8988T (cell line): ENCODE measurements around the gene HID1.
"Not testable (repeated sequence)": the region's sequence is repeated elsewhere in the genome, so short reads cannot be mapped to it uniquely, and the experiment has no call there.

ENCODE experiments used
- DNase-seq: peaks from one replicate; pipeline ENCODE4 v3.0.0; 2011

Gene HID1, protein sequence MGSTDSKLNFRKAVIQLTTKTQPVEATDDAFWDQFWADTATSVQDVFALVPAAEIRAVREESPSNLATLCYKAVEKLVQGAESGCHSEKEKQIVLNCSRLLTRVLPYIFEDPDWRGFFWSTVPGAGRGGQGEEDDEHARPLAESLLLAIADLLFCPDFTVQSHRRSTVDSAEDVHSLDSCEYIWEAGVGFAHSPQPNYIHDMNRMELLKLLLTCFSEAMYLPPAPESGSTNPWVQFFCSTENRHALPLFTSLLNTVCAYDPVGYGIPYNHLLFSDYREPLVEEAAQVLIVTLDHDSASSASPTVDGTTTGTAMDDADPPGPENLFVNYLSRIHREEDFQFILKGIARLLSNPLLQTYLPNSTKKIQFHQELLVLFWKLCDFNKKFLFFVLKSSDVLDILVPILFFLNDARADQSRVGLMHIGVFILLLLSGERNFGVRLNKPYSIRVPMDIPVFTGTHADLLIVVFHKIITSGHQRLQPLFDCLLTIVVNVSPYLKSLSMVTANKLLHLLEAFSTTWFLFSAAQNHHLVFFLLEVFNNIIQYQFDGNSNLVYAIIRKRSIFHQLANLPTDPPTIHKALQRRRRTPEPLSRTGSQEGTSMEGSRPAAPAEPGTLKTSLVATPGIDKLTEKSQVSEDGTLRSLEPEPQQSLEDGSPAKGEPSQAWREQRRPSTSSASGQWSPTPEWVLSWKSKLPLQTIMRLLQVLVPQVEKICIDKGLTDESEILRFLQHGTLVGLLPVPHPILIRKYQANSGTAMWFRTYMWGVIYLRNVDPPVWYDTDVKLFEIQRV

DNA sequence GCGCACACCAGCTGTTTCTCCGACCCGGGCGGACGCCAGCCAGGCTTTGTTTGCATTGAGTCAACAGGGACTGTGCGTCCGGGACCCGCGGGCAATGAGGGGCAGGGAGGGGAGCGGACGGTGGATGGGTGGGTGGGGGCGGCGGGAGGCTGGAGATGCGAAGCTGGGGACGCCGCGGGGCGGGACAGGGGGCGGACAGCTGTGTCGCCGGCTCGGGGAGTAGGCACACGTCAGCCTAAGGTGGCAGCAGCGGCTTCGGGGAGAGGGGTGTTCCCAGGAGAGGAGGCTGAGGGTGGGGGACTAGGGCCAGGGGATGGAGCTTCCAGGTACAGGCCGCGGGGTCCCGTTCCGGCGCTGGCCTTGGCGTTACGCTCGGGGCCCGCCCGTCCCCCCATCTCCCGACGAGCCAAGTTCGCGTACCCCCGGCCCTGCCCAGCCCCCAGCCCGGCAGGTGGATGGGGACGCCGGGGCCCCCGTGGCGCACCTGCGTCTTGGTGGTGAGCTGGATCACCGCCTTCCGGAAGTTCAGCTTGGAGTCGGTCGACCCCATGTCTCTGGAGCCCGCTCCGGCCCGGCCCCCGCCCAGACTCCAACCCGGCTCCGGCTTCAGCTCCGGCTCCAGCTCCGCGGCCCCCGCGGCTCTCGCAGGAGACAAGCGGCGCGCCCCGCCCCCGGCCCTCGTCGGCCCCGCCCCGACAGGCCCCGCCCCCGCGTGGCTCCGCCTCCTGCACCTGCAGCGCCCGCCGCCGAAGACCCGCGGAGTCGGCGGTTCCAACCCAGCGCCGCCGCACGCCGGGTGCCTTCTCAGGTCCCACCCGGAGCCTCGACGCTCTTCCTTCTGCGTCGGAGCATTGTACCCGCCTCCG, at the start of gene HID1:
HID1 (minus strand) TSS at position 653 of the 866 bp plus-strand sequence; CDS start at position 550, 103 bp downstream.
- no peak for DNase-seq

DNA sequence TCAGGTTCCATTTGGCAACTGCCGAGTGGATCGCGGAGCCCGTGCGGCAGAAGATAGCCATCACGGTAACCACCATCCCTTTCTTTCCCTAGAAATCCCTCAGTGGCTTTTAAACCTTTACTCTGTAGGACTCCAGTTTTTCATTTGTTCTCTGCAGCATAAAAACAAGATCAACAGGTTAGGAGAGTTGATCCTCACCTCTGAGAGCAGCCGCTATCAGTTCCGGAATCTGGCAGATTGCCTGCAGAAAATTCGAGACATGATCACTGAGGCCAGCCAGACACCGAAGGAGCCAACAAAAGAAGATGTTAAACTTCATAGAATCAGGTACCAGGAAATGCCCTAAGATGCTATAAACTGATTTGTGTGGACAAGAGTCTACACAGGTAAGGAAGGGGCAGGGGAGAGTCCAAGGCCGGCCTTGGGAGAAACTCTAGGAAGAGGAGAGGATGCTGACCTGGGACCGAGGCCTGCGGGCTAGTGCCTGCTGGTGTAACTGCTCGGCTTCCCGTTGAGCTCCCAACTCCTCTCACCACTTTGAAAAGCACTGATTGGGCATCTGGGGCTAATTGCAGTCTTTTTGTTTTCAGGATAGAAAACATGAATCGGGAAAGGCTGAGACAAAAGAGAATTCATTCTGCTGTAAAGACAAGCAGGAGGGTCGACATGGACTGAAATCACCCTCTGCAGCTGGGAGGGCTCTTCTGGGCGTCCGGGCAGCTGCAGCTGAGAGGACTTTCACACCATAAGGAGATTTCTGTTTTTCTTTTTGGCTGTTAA, 48.0 kb upstream of the HID1 start:
- no peak for DNase-seq

DNA sequence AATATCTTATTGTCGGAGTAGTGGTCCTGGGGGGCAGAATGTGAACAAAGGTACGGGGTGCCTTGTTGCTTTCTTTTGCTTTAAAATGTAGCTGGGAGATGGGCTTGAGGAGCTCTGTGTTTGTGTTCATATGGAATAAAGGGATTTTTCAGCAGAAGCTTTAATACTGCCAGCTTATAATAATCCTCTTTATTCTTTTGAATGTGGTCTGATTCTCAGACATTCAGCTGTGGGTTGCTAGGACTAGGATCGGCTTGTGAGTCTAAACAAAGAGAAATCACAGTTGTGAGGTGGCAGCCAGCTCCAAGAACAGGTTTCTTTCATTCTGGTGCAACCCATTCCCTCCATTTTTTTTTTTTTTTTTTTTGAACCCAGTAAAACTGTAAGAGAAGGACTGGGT, 47.2 kb upstream of the HID1 start:
- no peak for DNase-seq

DNA sequence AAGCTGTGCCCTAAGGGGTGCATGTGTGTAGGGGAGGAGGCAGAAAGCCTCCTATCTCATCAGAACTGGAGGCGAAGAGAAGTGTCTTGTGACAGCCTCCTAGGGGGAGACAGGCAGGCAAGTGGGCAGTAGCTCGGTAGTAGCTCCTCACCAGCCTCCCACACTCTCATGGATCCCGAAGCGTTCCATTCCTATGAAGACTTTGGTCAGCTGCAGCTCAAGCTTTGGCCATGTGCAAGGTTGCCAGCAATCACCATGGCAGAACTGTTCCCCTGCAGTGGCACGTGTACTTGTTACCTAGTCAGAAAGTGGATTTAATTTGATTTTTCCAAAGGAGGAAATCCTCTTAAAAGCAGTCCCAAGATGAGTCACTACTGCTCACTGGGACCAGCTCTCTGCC, 46.6 kb upstream of the HID1 start:
- DNase-seq: no peak

- DNase-seq: no peak
These were observed 40.6 kb upstream of the HID1 start for GRCh38 chr17:75013092-75013559.

- DNase-seq: peak; percentile 67
These were observed 40.0 kb upstream of the HID1 start, which contains the start of gene MRPL58 for GRCh38 chr17:75012346-75013091. TSS of gene MRPL58 (plus strand) at chr17:75012670. CDS start at chr17:75012687, 17 bp downstream.

DNA sequence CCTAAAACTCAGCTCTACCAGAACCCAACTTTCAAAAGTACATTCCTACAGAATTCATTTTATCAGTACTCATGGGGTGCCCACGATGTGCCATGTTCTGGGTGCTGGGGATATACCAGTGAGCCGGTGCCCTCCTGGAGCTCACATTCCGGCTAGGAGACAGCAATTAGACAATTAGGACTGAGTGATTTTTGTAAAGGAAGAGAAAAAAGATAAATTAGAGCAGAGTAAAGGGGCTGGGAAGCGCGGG, 39.5 kb upstream of the HID1 start:
- no peak for DNase-seq

GRCh38 chr17:75011401-75012095, 39.0 kb upstream of the HID1 start:
- no peak for DNase-seq

GRCh38 chr17:75010683-75011400, 38.3 kb upstream of the HID1 start:
- no peak for DNase-seq

DNA sequence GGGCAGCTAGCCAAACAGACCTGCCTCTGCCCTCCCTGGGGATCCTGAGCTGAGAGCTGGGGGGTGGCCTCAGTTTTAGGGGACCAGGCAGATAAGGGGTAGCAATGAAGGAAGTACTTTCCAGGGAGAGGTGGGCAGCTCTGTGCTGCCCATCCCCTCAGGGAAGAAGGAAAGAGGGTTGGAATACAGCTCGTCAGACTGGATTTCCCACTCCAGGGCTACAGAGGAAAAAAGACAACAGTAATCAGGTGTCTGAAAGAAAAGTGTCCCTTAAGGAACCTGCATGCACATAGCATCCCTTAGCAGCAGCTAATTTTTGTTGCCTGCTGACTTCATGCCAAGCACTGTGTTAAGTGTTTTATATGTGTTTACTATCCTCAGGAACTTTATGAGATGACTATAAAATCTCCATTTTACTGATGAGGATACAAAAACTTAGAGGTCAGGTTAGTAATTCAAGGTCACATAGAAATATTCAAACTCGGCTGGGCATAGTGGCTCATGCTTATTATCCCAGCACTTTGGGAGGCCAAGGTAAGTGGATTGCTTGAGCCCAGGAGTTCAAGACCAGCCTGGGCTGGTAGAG, 36.7 kb upstream of the HID1 start:
- DNase-seq: no peak

DNA sequence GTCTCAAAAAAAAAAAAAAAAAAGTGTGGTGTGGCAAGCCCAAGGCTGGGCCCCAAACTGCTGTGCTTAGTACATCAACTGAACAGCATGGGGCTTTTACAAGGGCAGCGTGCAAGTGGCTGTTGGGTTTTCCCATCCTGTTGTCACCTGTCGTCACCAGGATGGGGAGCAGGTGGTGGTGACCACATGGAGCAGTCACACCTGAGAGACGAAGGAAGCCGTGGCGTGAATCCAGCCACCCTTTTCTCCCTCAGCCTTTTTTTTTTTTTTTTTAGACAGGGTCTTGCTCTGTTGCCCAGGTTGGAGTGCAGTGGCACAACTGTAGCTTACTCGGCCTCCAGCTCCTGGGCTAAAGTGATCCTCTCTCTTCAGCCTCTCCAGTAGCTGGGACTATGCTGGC, 35.8 kb upstream of the HID1 start:
- DNase-seq: no peak

DNA sequence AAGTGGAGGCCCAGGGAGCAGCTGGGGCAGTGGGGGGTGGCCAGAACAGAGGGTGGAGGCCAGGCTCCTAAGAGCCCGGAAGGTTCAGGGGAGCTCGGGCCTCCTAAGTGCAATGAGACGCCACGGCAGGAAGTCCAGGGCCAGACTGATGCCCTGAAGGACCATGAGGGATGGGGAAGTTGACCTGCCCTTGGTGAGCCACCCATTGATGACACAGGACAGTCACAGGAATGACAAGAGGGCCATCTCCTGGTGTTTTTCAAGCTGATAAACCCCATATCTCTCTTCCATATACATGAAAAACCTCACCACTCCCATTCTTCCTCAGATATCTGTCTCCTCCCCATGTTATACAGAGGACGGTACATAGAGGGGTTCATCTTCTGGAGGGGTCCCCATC, 34.1 kb upstream of the HID1 start:
- DNase-seq: no peak

- not testable (repeated sequence) for DNase-seq
These were observed 33.5 kb upstream of the HID1 start for GRCh38 chr17:75006084-75006483.

DNA sequence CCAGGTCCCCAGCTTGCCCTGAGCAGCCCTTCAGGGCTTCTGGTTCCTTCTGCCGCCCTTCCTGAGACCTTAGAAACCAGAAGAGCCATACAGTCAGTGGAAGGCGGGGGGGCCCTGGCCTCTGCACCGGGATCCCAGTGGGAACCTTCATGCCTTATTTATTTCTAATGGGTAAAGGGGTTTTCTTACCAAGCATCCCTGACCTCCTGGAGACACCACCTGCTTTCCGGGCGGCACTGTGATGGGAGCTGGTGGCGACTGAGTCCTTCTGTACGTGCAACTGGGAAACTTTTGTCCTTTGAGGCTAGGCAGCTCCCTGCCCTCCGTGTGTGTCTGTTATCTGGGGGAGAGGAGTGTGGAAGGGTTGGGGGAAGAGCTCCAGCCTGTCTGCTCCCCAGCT, 32.7 kb upstream of the HID1 start:
- DNase-seq: no peak

- no peak for DNase-seq
These were observed 31.8 kb upstream of the HID1 start for GRCh38 chr17:75004371-75004770.

DNA sequence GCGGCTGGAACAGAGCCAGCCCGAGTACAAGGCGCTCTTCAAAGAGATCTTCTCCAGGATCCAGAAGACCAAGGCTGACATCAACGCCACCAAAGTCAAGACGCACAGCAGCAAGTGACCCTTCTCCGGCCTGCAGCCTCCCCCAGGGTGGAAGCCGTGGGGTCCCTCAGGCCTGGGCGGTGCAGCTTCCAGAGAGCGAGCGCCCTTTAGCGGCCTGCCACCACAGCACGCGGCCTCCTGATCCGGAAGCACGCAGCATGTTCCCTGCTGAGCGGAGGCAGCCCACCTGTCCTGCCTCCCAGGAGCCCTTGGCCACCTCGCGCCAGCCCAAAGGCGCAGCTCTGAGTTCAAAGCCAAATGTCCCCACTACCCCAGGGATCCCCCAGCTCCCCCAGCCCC, 31.4 kb upstream of the HID1 start:
- no peak for DNase-seq

DNA sequence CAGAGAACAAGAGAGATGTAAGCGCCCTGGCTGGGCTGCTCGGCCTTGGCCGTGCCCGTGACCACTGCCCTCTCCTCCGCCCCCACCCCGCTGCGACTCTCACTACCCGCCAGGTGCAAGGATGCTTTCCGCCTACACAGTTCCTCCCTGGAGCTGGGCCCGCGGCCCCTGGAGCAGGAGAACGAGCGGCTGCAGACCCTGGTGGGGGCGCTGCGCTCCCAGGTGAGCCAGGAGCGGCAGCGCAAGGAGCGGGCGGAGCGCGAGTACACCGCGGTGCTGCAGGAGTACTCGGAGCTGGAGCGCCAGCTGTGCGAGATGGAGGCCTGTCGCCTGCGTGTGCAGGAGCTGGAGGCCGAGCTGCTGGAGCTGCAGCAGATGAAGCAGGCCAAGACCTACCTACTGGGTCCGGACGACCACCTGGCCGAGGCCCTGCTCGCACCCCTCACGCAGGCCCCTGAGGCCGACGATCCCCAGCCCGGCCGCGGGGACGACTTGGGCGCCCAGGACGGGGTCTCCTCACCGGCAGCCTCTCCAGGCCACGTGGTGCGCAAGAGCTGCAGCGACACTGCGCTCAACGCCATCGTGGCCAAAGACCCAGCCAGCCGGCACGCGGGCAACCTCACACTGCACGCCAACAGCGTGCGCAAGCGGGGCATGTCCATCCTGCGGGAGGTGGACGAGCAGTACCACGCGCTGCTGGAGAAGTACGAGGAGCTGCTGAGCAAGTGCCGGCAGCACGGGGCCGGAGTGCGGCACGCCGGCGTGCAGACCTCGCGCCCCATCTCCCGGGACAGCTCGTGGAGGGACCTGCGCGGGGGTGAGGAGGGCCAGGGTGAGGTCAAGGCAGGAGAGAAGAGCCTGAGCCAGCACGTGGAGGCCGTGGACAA, 30.8 kb upstream of the HID1 start:
- DNase-seq: no peak

GRCh38 chr17:75001915-75002843, 29.6 kb upstream of the HID1 start:
- no peak for DNase-seq
